Mammary epithelial cell (primary cell): Measurements from ENCODE around the gene TRABD2B.

ENCODE experiments used
- EZH2 ChIP-seq: IDR thresholded peaks from 2 replicates; pipeline ENCODE4 v1.6.1; 2012; ENCODE audit warnings: low read length, inconsistent platforms, borderline replicate concordance
- TF ChIP-seq, protein P1 (sequence below), 2 donors: IDR thresholded peaks in 1 of 2; conservative IDR thresholded peaks in 1 of 2; 2 replicates each; pipeline ENCODE4 v1.5.1; 2011 to 2012; ENCODE audit warnings: inconsistent platforms in 2 of 2, low read length in 2 of 2, mild to moderate bottlenecking in 2 of 2, control low read depth in 1 of 2, low read depth in 1 of 2; ENCODE audit not compliant: insufficient read depth in 1 of 2; ENCODE audit errors: extremely low read depth in 1 of 2

DNA sequence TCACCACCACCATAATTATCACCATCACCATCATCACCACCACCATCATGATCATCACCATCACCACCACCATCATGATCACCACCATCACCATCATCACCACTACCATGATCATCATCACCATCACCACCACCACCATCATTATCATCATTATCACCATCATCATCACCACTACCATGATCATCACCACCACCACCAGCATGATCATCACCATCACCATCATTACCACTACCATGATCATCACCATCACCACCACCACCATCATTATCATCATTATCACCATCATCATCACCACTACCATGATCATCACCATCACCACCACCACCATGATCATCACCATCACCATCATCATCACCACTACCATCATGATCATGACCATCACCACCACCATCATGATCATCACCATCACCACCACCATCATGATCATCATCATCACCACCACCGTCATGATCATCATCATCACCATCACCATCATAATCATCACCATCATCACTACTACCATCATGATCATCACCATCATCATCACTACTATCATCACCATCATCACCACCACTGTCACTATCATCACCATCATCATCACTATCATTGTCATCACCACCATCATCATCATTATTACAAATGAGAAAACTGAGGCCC, 60.2 kb downstream of the TRABD2B start:
- TF ChIP-seq, protein P1, sequence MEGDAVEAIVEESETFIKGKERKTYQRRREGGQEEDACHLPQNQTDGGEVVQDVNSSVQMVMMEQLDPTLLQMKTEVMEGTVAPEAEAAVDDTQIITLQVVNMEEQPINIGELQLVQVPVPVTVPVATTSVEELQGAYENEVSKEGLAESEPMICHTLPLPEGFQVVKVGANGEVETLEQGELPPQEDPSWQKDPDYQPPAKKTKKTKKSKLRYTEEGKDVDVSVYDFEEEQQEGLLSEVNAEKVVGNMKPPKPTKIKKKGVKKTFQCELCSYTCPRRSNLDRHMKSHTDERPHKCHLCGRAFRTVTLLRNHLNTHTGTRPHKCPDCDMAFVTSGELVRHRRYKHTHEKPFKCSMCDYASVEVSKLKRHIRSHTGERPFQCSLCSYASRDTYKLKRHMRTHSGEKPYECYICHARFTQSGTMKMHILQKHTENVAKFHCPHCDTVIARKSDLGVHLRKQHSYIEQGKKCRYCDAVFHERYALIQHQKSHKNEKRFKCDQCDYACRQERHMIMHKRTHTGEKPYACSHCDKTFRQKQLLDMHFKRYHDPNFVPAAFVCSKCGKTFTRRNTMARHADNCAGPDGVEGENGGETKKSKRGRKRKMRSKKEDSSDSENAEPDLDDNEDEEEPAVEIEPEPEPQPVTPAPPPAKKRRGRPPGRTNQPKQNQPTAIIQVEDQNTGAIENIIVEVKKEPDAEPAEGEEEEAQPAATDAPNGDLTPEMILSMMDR (conservative IDR thresholded peaks at IDR 0.05 in 1 of 2, IDR thresholded peaks at IDR 0.05 in 1 of 2; ENCODE audit: extremely low read depth in 1 of 2, insufficient read depth in 1 of 2, low read depth in 1 of 2, low read length in 2 of 2) = no peak
- no peak for TF ChIP-seq EZH2
